ENCODE measurements around the gene CFAP97D2.
"Not testable (repeated sequence)": the region's sequence is repeated elsewhere in the genome, so short reads cannot be mapped to it uniquely, and the experiment has no call there.

Gene CFAP97D2

DNA sequence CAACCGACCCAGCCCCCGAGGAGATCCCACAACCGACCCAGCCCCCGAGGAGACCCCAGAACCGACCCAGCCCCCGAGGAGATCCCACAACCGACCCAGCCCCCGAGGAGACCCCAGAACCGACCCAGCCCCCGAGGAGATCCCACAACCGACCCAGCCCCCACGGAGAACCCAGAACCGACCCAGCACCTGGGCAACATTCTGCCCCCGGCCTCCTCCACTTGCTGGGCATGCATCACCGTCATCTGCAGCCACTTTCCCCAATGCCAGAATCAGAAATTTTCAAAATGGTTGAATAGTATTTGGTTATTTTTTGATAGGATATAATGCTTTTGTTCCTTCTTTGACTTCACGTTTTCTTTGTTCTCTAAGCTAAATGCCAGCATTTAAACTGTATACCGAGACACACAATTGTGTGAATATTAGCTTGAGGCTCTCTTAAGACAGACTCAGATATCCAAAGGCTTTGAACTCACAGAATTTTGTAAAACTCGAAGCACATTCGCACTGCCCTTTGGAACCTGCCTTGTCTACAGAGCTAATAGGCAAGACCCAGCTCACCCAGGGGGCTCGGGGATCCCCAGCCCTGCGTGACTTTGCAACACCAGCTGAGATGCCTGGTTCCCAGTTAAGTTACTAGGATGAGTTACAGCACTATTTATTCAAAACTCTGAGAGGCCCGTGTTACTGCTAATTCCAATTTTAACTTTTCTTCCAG lies 31.1 kb upstream of the CFAP97D2 start:
- no peak for DNase-seq
- Mint-ChIP-seq H3K4me1 (ENCODE audit: low read depth in 2 of 2) (peaks cover 62 to 78% of the 10 kb centered on the region in 2 donors), H3K27me3 (no peaks in the 10 kb centered on the region), H3K4me3 (peak overlapping the region; percentile 87), H3K9me3 (no peaks in the 10 kb centered on the region), H3K36me3 (ENCODE audit: insufficient read depth) (peaks cover 21% of the 10 kb centered on the region), H3K27ac (peak overlapping the region; percentile 98 to 99)
- peak; percentile 23 for ATAC-seq (replicated peaks)

DNA sequence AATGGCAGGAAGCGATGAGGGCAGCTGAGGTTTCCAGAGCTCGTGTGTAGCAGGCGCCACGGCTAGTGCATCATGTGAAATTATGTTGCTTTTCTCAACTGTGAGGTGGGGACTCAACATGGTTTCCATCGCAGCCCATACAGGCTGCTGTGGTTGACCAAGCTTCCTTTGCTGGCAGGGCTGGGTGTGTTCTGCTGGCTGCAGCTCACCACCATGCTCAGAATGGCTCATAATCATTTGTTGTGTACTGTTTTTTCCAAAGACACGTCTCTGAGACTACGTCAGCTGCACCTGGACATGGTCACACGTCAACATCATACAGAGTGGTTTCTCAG lies 30.6 kb upstream of the CFAP97D2 start:
- DNase-seq = peak; percentile 81 to 85 (median 84)
- Mint-ChIP-seq H3K36me3 (ENCODE audit: insufficient read depth) (peaks cover 21% of the 10 kb centered on the region), H3K27me3 (no peaks in the 10 kb centered on the region), H3K4me3 (peak overlapping the region; percentile 87), H3K4me1 (ENCODE audit: low read depth in 2 of 2) (peaks cover 67 to 79% of the 10 kb centered on the region in 2 donors), H3K27ac (peak overlapping the region; percentile 98 to 99), H3K9me3 (no peaks in the 10 kb centered on the region)
- ATAC-seq (replicated peaks) = peak; percentile 89

DNA sequence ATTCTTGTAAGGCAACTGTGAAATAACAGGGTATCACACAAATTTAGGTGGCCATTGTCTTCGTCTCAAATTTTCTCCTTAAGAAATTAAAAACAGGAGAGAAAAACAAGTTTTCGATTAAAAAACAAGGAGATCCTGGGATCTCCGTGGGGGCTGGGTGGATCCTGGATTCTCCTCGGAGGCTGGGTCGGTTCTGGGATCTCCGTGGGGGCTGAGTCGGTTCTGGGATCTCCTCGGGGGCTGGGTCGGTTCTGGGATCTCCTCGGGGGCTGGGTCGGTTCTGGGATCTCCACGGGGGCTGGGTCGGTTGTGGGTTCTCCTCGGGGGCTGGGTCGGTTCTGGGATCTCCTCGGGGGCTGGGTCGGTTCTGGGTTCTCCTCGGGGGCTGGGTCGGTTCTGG lies 30.2 kb upstream of the CFAP97D2 start:
- not testable (repeated sequence) for H3K9me3 Mint-ChIP-seq; H3K27me3 Mint-ChIP-seq; ATAC-seq (replicated peaks); DNase-seq
- peak overlapping the region; percentile 98 to 99 for H3K27ac Mint-ChIP-seq
- H3K4me1 Mint-ChIP-seq (ENCODE audit: low read depth in 2 of 2) = peaks cover 70 to 79% of the 10 kb centered on the region in 2 donors
- H3K36me3 Mint-ChIP-seq (ENCODE audit: insufficient read depth) = peaks cover 21% of the 10 kb centered on the region
- H3K4me3 Mint-ChIP-seq = peak overlapping the region; percentile 87

DNA sequence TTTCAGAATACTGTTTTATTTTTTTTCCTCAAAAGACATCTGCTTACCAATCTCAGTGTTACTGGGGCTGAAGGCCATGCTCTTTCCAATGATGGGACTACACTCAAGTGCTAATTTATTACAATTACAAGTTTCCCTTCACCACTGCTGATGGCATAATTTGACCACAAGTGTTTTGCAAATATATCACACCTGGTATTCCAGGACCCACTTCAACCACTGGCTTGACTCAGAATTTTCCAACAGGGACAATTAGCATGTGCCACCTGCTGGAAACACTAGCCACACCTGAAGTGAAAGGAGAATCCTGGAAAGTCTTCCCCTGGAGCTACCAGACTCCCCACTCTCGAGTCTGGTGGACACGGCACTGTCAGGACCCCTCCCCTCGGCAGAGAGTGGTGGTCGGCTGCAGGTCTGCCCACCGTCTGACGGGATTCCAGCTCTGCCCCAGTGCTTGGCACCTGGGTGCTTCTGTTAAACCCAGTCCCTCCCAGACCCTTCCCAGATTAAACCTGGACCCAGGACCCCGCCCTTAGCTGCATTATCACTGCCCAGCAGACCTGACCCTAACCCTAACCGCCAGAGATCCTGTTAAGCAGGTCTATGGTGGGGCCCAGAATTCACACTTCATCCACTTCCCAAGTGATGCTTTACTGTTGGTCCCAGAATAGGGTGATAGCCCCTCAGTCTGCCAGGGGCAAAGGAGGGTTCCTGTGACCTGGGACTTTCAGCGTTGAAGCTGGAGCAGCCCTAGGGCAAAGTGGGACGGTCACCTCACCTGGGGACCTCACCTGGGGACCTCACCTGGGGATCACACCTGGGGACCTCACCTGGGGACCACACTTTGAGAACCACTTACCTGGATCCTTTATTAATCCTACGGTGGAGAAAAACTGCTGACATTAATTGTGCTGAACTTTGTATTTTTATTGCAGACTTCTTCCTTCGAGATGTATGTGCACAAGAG lies 29.0 kb upstream of the CFAP97D2 start:
- DNase-seq (no peak), ATAC-seq (replicated peaks) (no peak)
- Mint-ChIP-seq H3K27ac (peak overlapping the region; percentile 98 to 99), H3K9me3 (no peaks in the 10 kb centered on the region), H3K4me3 (peak overlapping the region; percentile 87), H3K4me1 (ENCODE audit: low read depth in 2 of 2) (peaks cover 73 to 77% of the 10 kb centered on the region in 2 donors), H3K36me3 (ENCODE audit: insufficient read depth) (peaks cover 21% of the 10 kb centered on the region), H3K27me3 (no peaks in the 10 kb centered on the region)

DNA sequence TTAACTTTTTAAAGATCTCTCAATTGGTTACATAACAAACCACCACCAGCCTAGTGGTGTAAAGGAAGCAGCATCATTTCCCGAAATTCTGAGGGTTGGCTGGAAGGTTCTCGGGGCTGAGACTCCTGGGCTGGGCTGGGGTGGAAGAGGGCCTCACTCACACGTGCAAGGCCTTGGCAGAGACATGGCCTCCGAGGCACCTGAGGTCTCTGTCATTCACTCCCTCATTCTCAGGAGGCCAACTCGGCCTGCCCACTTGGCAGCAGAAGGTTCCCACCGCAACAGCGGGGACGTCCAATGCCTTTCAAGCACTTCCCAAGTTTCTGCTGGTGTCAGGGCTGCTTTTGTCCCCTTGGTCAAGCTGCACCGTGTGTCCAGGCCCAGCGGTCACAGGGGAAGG lies 28.0 kb upstream of the CFAP97D2 start:
- Mint-ChIP-seq H3K4me3 (peak overlapping the region; percentile 62), H3K4me1 (ENCODE audit: low read depth in 2 of 2) (peaks cover 67 to 68% of the 10 kb centered on the region in 2 donors), H3K27ac (peak overlapping the region; percentile 98 to 99), H3K36me3 (ENCODE audit: insufficient read depth) (peaks cover 21% of the 10 kb centered on the region), H3K27me3 (no peaks in the 10 kb centered on the region), H3K9me3 (no peaks in the 10 kb centered on the region)
- ATAC-seq (replicated peaks) = no peak
- no peak for DNase-seq

DNA sequence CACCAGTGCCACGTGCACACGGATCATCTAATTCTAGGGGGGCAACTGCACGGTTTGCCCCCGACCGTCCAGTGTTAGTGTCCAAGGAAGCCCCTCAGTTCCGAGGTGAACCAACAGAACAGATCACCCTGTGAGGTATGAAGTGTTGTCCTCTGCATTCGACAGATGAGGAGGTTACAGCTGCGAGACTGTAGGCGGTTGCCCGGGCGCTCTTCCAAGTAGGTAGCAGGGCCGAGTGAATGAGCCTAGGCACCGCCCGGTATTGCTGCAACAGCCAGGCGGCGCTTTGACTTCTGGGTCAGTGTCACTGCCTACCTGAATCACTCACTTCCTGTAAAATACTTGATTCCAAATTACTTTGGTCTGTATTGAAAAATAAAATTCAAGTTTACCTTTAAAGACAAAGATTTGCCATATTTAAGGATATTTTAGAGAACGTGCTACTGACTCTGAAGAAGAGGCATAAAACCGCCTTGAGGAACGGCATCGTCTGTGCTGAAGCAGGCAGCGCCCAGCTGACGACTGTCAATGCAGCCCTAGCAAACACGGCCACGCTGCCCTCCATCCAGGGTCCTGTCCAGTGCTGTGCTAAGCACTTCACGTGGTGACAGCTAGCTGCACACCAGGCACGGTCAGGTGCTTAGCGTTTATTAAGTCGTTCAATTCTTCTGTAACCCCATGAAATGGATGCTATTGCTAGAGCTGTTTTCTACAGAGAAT lies 27.3 kb upstream of the CFAP97D2 start:
- H3K4me1 Mint-ChIP-seq (ENCODE audit: low read depth in 2 of 2) = peaks cover 65 to 68% of the 10 kb centered on the region in 2 donors
- H3K4me3 Mint-ChIP-seq = peak overlapping the region; percentile 62
- DNase-seq (peak in 1 of 3 experiments; percentile 35), ATAC-seq (replicated peaks) (peak; percentile 17)
- peak overlapping the region; percentile 98 to 99 for H3K27ac Mint-ChIP-seq
- H3K27me3 Mint-ChIP-seq = no peaks in the 10 kb centered on the region
- H3K36me3 Mint-ChIP-seq (ENCODE audit: insufficient read depth) = peaks cover 23% of the 10 kb centered on the region
- no peaks in the 10 kb centered on the region for H3K9me3 Mint-ChIP-seq

DNA sequence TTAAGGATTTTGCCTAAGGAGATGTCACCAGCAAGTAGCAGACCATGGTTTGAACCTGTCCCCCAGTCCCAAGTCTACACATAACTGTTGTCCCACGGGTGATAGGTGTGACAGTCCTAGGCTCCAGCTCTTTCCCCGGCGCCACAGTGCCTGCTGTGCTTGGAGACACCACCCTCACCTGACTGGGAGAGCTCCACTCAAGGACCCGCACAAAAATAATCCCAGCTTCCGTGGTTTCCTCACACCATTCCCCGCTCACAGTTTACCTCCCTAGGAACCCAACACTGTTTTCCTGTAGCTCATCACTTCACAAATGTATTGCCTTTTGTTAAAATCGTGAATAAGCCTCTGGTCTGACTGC lies 26.8 kb upstream of the CFAP97D2 start:
- Mint-ChIP-seq H3K4me3 (no peak overlapping the region), H3K4me1 (ENCODE audit: low read depth in 2 of 2) (peaks cover 64 to 70% of the 10 kb centered on the region in 2 donors), H3K36me3 (ENCODE audit: insufficient read depth) (peaks cover 26% of the 10 kb centered on the region), H3K27me3 (no peaks in the 10 kb centered on the region), H3K27ac (peak overlapping the region in 1 of 2 donors; percentile 7), H3K9me3 (no peaks in the 10 kb centered on the region)
- ATAC-seq (replicated peaks) (no peak), DNase-seq (no peak)

DNA sequence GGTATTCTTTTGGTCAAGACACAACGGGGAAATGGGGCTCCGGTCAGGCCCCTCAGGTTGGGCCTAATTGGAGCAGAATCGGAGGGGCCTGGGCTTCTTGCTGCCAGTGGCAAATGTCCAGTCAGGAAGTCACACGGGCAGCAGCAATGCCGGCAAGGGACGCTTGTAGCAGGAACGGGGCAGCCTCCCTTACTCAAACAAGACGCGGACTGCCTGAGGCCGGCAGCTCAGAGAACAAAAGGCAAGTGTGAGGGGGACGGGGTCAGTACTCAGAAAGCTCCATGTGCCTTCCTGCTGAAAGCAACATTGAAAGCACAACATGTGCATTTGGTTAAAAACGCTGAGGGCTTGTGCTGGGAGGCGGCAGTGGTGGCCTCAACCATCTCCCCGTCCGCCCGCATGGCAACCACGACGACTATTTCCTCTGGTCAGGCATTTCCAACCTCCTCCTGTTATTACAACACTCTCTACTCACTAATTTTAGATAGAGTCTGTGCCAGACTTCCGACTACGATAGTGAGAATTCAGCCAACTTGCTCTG lies 26.2 kb upstream of the CFAP97D2 start:
- H3K27ac Mint-ChIP-seq = peak overlapping the region in 1 of 2 donors; percentile 7
- DNase-seq (no peak), ATAC-seq (replicated peaks) (no peak)
- H3K27me3 Mint-ChIP-seq = no peaks in the 10 kb centered on the region
- H3K9me3 Mint-ChIP-seq = no peaks in the 10 kb centered on the region
- peaks cover 66 to 74% of the 10 kb centered on the region in 2 donors for H3K4me1 Mint-ChIP-seq (ENCODE audit: low read depth in 2 of 2)
- H3K36me3 Mint-ChIP-seq (ENCODE audit: insufficient read depth) = peaks cover 25% of the 10 kb centered on the region
- no peak overlapping the region for H3K4me3 Mint-ChIP-seq

DNA sequence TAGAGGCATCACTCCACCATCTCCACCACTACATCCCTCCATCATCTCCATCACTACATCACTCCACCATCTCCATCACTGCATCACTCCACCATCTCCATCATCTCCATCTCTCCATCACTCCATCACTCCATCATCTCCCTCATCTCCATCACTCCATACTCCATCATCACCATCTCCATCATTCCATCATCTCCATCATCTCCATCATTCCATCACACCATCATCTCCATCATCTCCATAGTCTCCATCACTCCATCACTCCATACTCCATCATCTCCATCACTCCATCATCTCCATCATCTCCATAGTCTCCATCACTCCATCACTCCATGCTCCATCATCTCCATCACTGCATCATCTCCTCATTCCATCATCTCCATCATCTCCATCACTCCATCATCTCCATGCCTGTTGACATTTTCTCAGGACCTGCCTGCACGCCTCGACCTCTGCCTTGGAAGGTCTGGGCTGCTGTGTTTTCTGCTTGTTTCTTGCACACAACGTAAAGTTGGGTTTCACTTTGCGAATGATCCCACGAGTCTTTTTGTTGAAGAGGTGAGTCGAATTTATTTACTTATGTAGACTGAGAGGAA lies 25.5 kb upstream of the CFAP97D2 start:
- no peak overlapping the region for H3K4me3 Mint-ChIP-seq
- H3K27me3 Mint-ChIP-seq = no peaks in the 10 kb centered on the region
- peaks cover 65 to 72% of the 10 kb centered on the region in 2 donors for H3K4me1 Mint-ChIP-seq (ENCODE audit: low read depth in 2 of 2)
- no peaks in the 10 kb centered on the region for H3K9me3 Mint-ChIP-seq
- no peak for ATAC-seq (replicated peaks)
- DNase-seq = no peak
- peaks cover 21% of the 10 kb centered on the region for H3K36me3 Mint-ChIP-seq (ENCODE audit: insufficient read depth)
- peak overlapping the region in 1 of 2 donors; percentile 7 for H3K27ac Mint-ChIP-seq

DNA sequence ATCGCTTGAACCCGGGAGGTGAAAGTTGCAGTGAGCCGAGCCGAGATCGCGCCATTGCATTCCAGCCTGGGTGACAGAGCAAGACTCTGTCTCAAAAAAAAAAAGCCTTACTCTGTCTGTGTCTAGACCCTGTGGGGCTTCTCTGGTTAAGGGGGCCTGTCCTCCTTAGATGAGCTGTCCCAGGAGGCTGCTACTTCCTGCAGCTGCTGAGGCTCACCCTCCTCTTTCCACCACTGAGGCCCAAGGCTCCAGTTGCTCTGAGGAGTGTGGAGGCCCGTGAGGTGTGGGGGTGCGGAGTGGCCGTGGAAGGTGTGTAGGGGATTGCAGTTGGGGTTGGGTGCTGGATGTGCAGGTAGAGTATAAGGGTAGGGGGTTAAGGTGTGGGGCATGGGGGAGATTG lies 24.6 kb upstream of the CFAP97D2 start:
- Mint-ChIP-seq H3K27ac (peak overlapping the region; percentile 7 to 55), H3K9me3 (no peaks in the 10 kb centered on the region), H3K4me1 (ENCODE audit: low read depth in 2 of 2) (peaks cover 65 to 71% of the 10 kb centered on the region in 2 donors), H3K27me3 (no peaks in the 10 kb centered on the region), H3K36me3 (ENCODE audit: insufficient read depth) (peaks cover 17% of the 10 kb centered on the region), H3K4me3 (peak overlapping the region; percentile 59 to 61)
- no peak for DNase-seq
- ATAC-seq (replicated peaks) = peak; percentile 30

DNA sequence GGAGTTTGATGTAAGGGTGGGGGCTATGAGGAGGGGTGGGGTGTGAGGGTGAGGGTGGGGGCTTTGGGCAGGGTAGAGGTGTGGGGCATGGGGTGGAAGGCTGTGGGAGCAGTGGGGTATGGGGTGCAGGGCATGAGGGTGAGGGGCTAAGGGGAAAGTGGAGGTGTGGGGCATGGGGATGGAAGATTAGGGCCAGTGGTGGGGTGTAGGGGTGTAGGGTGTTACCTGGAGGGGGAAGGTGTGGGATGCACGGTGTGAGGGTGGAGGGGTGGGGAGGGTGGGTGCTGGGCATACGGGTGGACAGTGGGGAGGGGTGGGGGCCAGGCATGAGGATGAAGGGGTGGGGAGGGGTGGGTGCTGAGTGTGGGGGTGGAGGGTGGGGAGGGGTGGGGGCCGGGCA lies 23.7 kb upstream of the CFAP97D2 start:
- peaks cover 66 to 71% of the 10 kb centered on the region in 2 donors for H3K4me1 Mint-ChIP-seq (ENCODE audit: low read depth in 2 of 2)
- no peak overlapping the region for H3K27ac Mint-ChIP-seq
- no peak overlapping the region for H3K4me3 Mint-ChIP-seq
- no peaks in the 10 kb centered on the region for H3K9me3 Mint-ChIP-seq
- DNase-seq (no peak), ATAC-seq (replicated peaks) (no peak)
- no peaks in the 10 kb centered on the region for H3K27me3 Mint-ChIP-seq
- H3K36me3 Mint-ChIP-seq (ENCODE audit: insufficient read depth) = peaks cover 13% of the 10 kb centered on the region

DNA sequence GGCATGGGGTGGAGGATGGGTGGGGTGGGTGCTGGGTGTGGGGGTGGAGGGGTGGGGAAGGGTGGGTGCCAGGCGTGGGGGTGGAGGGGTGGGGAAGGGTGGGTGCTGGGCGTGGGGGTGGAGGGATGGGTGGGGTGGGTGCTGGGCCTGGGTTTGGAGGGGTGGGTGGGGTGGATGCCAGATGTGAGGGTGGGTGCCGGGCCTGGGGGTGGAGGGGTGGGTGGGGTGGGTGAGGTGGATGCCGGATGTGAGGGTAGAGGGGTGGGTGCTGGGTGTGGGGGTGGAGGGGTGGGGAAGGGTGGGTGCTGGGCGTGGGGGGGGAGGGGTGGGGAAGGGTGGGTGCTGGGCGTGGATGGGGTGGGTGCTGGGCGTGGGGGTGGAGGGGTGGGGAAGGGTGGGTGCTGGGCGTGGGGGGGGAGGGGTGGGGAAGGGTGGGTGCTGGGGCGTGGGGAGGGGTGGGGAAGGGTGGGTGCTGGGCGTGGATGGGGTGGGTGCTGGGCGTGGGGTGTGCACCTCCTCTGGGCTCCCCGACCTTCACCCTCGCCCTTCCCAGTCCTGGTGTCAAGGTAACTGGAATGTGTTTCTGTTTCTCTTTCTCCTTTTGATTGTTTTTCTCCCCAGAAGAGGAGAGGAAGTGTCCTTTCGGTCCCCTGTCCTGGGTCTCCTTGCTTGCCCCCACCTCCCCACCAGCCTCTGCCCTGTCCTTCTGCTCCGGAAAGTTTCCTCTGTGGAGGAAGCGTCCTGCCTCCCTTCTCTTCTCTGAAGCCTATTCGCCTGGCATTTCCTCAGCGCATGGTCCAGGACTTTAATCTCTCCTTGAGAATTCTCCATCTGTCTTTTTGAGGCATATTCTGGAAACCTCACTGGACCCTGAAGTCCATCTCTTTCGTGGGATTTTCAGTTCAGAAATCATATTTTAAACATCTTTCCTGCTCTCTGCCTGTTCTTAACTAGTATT lies 22.9 kb upstream of the CFAP97D2 start:
- Mint-ChIP-seq H3K27me3 (no peaks in the 10 kb centered on the region), H3K27ac (peak overlapping the region; percentile 72 to 90), H3K9me3 (no peaks in the 10 kb centered on the region), H3K36me3 (ENCODE audit: insufficient read depth) (peaks cover 13% of the 10 kb centered on the region), H3K4me3 (peak overlapping the region; percentile 77 to 79), H3K4me1 (ENCODE audit: low read depth in 2 of 2) (peaks cover 66 to 68% of the 10 kb centered on the region in 2 donors)
- ATAC-seq (replicated peaks) = peak; percentile 12
- no peak for DNase-seq

All from effector memory CD8-positive, alpha-beta T cell (primary cell).